T-helper 22 cell (primary cell): ENCODE measurements around the gene FBLN1.
"Not testable (repeated sequence)": the region's sequence is repeated elsewhere in the genome, so short reads cannot be mapped to it uniquely, and the experiment has no call there.

Source experiments
- DNase-seq: peaks from one replicate; pipeline ENCODE4 v3.0.0-alpha.2; 2020; ENCODE audit warnings: low read depth

The FBLN1 gene

GRCh38 chr22:45548991-45549761 lies 46.5 kb downstream of the FBLN1 start:
- DNase-seq, result no peak

GRCh38 chr22:45549762-45550378 lies 47.2 kb downstream of the FBLN1 start:
- DNase-seq, result no peak

- no peak for DNase-seq
These were observed 47.7 kb downstream of the FBLN1 start for GRCh38 chr22:45550416-45550815.

- no peak for DNase-seq
These were observed 48.2 kb downstream of the FBLN1 start for GRCh38 chr22:45550891-45551290.

GRCh38 chr22:45551310-45552016 lies 48.8 kb downstream of the FBLN1 start:
- no peak for DNase-seq

- DNase-seq, result no peak
These were observed 49.3 kb downstream of the FBLN1 start for GRCh38 chr22:45552017-45552411.

GRCh38 chr22:45552580-45553350 lies 50.1 kb downstream of the FBLN1 start:
- DNase-seq, result no peak

- no peak for DNase-seq
These were observed 50.8 kb downstream of the FBLN1 start for GRCh38 chr22:45553351-45554039.

- no peak for DNase-seq
These were observed 51.3 kb downstream of the FBLN1 start for GRCh38 chr22:45554040-45554406.

- no peak for DNase-seq
These were observed 52.2 kb downstream of the FBLN1 start for GRCh38 chr22:45554861-45555260.

GRCh38 chr22:45557926-45558325 lies 55.2 kb downstream of the FBLN1 start:
- not testable (repeated sequence) for DNase-seq

GRCh38 chr22:45560092-45560491 lies 57.4 kb downstream of the FBLN1 start:
- not testable (repeated sequence) for DNase-seq

GRCh38 chr22:45560761-45561160 lies 58.1 kb downstream of the FBLN1 start:
- DNase-seq, result not testable (repeated sequence)

GRCh38 chr22:45562102-45562501 lies 59.4 kb downstream of the FBLN1 start:
- no peak for DNase-seq

GRCh38 chr22:45562537-45563361 lies 60.1 kb downstream of the FBLN1 start:
- DNase-seq, result no peak

GRCh38 chr22:45563362-45564040 lies 60.8 kb downstream of the FBLN1 start:
- DNase-seq, result no peak

- DNase-seq, result no peak
These were observed 61.8 kb downstream of the FBLN1 start for GRCh38 chr22:45564349-45565030.

- no peak for DNase-seq
These were observed 62.5 kb downstream of the FBLN1 start for GRCh38 chr22:45565171-45565570.

GRCh38 chr22:45565973-45566372 lies 63.3 kb downstream of the FBLN1 start:
- DNase-seq, result no peak

- DNase-seq, result no peak
These were observed 65.5 kb downstream of the FBLN1 start for GRCh38 chr22:45568213-45568612.
